ENCODE results near the gene NCDN. TPM values are rescaled to one million over a fixed set of nuclear protein-coding genes. Genes with fewer than 3 reads are reported as not detected.

Gene NCDN
- polyA plus RNA-seq, 1 donor (not counting 4 experiments of a cell fraction or from before 2014, with no cell fraction given): 10.5 TPM

DNA sequence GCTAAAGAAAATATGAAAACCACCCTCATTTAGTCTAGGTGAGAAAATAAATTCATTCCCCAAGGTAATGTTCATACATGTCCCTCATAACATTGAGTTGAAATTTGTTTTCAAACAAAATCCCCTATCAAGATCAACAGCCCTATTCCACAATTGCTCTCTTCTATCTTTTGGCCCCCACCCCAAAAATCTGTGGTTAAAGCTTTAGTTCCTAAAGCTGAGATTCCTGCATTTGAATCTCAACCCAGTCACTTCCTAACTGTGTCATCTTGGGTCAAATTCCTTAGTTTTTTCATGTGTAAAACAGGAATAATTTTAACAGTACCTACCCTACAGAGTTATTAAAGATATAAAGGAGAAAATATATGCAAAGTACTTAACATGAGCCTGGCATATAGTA, 22.4 kb upstream of the NCDN start:
- Histone ChIP-seq H3K4me3 (ENCODE audit: control insufficient read depth in 2 of 3, extremely low read depth in 1 of 3, insufficient read depth in 2 of 3, low read depth in 1 of 3, low read length in 3 of 3) (no peak overlapping the region), H3K4me1 (ENCODE audit: control insufficient read depth, extremely low read depth, insufficient read depth, low read length) (no peaks in the 10 kb centered on the region), H3K79me2 (ENCODE audit: control insufficient read depth, insufficient read depth, low read length) (no peaks in the 10 kb centered on the region), H3K9ac (ENCODE audit: control insufficient read depth, extremely low read depth, insufficient read depth, low read length) (no peak overlapping the region), H3K27me3 (ENCODE audit: control insufficient read depth, extremely low read depth, insufficient read depth, low read length) (no peaks in the 10 kb centered on the region), H3K9me1 (ENCODE audit: control insufficient read depth, extremely low read depth, insufficient read depth, low read length) (no peaks in the 10 kb centered on the region), H3K4me2 (ENCODE audit: control insufficient read depth, extremely low read depth, insufficient read depth, low read depth, low read length) (no peak overlapping the region), H2AFZ (ENCODE audit: control insufficient read depth, low read length) (no peak overlapping the region), H4K20me1 (ENCODE audit: control insufficient read depth, extremely low read depth, insufficient read depth, low read length) (no peaks in the 10 kb centered on the region), H3K36me3 (ENCODE audit: control insufficient read depth in 2 of 2, extremely low read depth in 1 of 2, insufficient read depth in 2 of 2, low read length in 2 of 2) (peaks cover 0 to 5% of the 10 kb centered on the region in 2 experiments), H3K27ac (ENCODE audit: control insufficient read depth, insufficient read depth, low read length) (no peak overlapping the region), H3K9me3 (ENCODE audit: control insufficient read depth, low read depth, low read length) (no peaks in the 10 kb centered on the region)
- FAIRE-seq: no peak
- no peak for DNase-seq (ENCODE audit: low read depth, low spot score)
- no peak for TF ChIP-seq EZH2 (IDR thresholded peaks at IDR 0.05; ENCODE audit: low read length)
- no peak for TF ChIP-seq CTCF (optimal IDR thresholded peaks at IDR 0.05 in 1 of 3, IDR thresholded peaks at IDR 0.05 in 1 of 3, conservative IDR thresholded peaks at IDR 0.05 in 1 of 3; ENCODE audit: extremely low read depth in 1 of 3, insufficient read depth in 2 of 3, low read length in 3 of 3)
- dilution Hi-C loops (cut with MboI; ENCODE audit: extremely low pct_ligation_motif_present, low sequenced_read_pairs): no loop called here

DNA sequence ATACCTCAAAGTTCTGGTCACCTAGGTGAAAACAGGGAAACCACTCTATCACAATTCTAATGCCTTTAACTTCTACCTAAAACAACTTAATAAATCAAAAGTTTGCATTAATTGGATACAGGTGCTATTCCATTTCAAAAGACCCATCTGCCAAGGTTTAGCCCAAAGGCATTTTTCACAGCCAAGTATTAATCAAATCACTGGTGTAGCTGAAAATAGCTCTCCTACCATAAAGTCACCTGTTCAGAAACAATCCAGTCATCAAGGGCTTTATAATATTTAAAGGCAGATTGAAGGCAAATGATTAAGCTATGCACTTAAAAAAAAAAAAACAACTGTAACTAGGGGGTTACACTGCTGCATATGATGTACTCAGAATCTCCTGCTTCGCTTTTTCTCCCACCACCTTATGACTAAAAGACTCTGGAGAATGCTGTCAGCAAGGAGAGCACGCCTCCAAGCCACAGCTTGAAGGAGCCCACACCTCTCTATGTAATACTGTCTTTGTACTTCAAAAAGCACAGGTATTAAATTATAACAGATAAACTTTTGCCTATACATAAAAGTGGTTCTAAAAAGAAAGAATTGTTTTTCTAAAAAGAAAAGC, 20.9 kb upstream of the NCDN start:
- H3K36me3 ChIP-seq (ENCODE audit: control insufficient read depth in 2 of 2, extremely low read depth in 1 of 2, insufficient read depth in 2 of 2, low read length in 2 of 2): peaks cover 0 to 2% of the 10 kb centered on the region in 2 experiments

More for the DNA sequence above, 20.9 kb upstream of the NCDN start:
- no peak overlapping the region for H3K4me3 ChIP-seq (ENCODE audit: control insufficient read depth in 2 of 3, extremely low read depth in 1 of 3, insufficient read depth in 2 of 3, low read depth in 1 of 3, low read length in 3 of 3)
- DNase-seq (ENCODE audit: low read depth, low spot score) (no peak), FAIRE-seq (no peak)
- H2AFZ ChIP-seq (ENCODE audit: control insufficient read depth, low read length): no peak overlapping the region
- no peaks in the 10 kb centered on the region for H3K27me3 ChIP-seq (ENCODE audit: control insufficient read depth, extremely low read depth, insufficient read depth, low read length)
- no peaks in the 10 kb centered on the region for H3K4me1 ChIP-seq (ENCODE audit: control insufficient read depth, extremely low read depth, insufficient read depth, low read length)
- dilution Hi-C loops (cut with MboI; ENCODE audit: extremely low pct_ligation_motif_present, low sequenced_read_pairs): no loop called here
- TF ChIP-seq CTCF (optimal IDR thresholded peaks at IDR 0.05 in 1 of 3, IDR thresholded peaks at IDR 0.05 in 1 of 3, conservative IDR thresholded peaks at IDR 0.05 in 1 of 3; ENCODE audit: extremely low read depth in 1 of 3, insufficient read depth in 2 of 3, low read length in 3 of 3): no peak
- no peak for TF ChIP-seq EZH2 (IDR thresholded peaks at IDR 0.05; ENCODE audit: low read length)
- H3K4me2 ChIP-seq (ENCODE audit: control insufficient read depth, extremely low read depth, insufficient read depth, low read depth, low read length): no peak overlapping the region
- H3K9me3 ChIP-seq (ENCODE audit: control insufficient read depth, low read depth, low read length): no peaks in the 10 kb centered on the region
- H3K9ac ChIP-seq (ENCODE audit: control insufficient read depth, extremely low read depth, insufficient read depth, low read length): no peak overlapping the region
- no peaks in the 10 kb centered on the region for H3K9me1 ChIP-seq (ENCODE audit: control insufficient read depth, extremely low read depth, insufficient read depth, low read length)
- no peaks in the 10 kb centered on the region for H4K20me1 ChIP-seq (ENCODE audit: control insufficient read depth, extremely low read depth, insufficient read depth, low read length)
- H3K79me2 ChIP-seq (ENCODE audit: control insufficient read depth, insufficient read depth, low read length): no peaks in the 10 kb centered on the region
- no peak overlapping the region for H3K27ac ChIP-seq (ENCODE audit: control insufficient read depth, insufficient read depth, low read length)

Data from keratinocyte (primary cell).